ENCODE results near the gene CLEC20A. TPM values are rescaled to one million over a fixed set of nuclear protein-coding genes. Genes with fewer than 3 reads are reported as not detected.

The CLEC20A gene
- total RNA-seq, 1 donor from 2014 or later = not detected

GRCh38 chr1:178541379-178541778, 44.6 kb upstream of the CLEC20A start:
- peaks cover 53% of the 10 kb centered on the region for H3K4me1 Mint-ChIP-seq (ENCODE audit: low read depth)
- DNase-seq (ENCODE audit: low spot score) = no peak
- peak overlapping the region; percentile 91 for H3K4me3 Mint-ChIP-seq (ENCODE audit: unreplicated experiment)
- no peaks in the 10 kb centered on the region for H3K27me3 Mint-ChIP-seq (ENCODE audit: low read depth)
- no peaks in the 10 kb centered on the region for H3K36me3 Mint-ChIP-seq (ENCODE audit: low read depth)
- no peaks in the 10 kb centered on the region for H3K9me3 Mint-ChIP-seq (ENCODE audit: low read depth)
- no peak overlapping the region for H3K27ac Mint-ChIP-seq (ENCODE audit: unreplicated experiment)
- TF ChIP-seq, protein P1, sequence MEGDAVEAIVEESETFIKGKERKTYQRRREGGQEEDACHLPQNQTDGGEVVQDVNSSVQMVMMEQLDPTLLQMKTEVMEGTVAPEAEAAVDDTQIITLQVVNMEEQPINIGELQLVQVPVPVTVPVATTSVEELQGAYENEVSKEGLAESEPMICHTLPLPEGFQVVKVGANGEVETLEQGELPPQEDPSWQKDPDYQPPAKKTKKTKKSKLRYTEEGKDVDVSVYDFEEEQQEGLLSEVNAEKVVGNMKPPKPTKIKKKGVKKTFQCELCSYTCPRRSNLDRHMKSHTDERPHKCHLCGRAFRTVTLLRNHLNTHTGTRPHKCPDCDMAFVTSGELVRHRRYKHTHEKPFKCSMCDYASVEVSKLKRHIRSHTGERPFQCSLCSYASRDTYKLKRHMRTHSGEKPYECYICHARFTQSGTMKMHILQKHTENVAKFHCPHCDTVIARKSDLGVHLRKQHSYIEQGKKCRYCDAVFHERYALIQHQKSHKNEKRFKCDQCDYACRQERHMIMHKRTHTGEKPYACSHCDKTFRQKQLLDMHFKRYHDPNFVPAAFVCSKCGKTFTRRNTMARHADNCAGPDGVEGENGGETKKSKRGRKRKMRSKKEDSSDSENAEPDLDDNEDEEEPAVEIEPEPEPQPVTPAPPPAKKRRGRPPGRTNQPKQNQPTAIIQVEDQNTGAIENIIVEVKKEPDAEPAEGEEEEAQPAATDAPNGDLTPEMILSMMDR (IDR thresholded peaks at IDR 0.05) = no peak

GRCh38 chr1:178540646-178541045, 43.9 kb upstream of the CLEC20A start:
- Mint-ChIP-seq H3K36me3 (ENCODE audit: low read depth) (no peaks in the 10 kb centered on the region), H3K27ac (ENCODE audit: unreplicated experiment) (peak overlapping the region; percentile 79), H3K4me1 (ENCODE audit: low read depth) (peaks cover 53% of the 10 kb centered on the region), H3K9me3 (ENCODE audit: low read depth) (no peaks in the 10 kb centered on the region), H3K27me3 (ENCODE audit: low read depth) (no peaks in the 10 kb centered on the region), H3K4me3 (ENCODE audit: unreplicated experiment) (no peak overlapping the region)
- TF ChIP-seq, protein P1 (IDR thresholded peaks at IDR 0.05) = no peak
- DNase-seq (ENCODE audit: low spot score) = no peak

- Mint-ChIP-seq H3K9me3 (ENCODE audit: low read depth) (no peaks in the 10 kb centered on the region), H3K27me3 (ENCODE audit: low read depth) (no peaks in the 10 kb centered on the region), H3K27ac (ENCODE audit: unreplicated experiment) (peak overlapping the region; percentile 14), H3K36me3 (ENCODE audit: low read depth) (no peaks in the 10 kb centered on the region), H3K4me1 (ENCODE audit: low read depth) (peaks cover 53% of the 10 kb centered on the region), H3K4me3 (ENCODE audit: unreplicated experiment) (no peak overlapping the region)
- no peak for DNase-seq (ENCODE audit: low spot score)
- TF ChIP-seq, protein P1 (IDR thresholded peaks at IDR 0.05) = no peak
Observed at GRCh38 chr1:178540204-178540603, 43.4 kb upstream of the CLEC20A start.

GRCh38 chr1:178539291-178539690, 42.5 kb upstream of the CLEC20A start:
- Mint-ChIP-seq H3K27ac (ENCODE audit: unreplicated experiment) (peak overlapping the region; percentile 92), H3K9me3 (ENCODE audit: low read depth) (no peaks in the 10 kb centered on the region), H3K27me3 (ENCODE audit: low read depth) (no peaks in the 10 kb centered on the region), H3K36me3 (ENCODE audit: low read depth) (no peaks in the 10 kb centered on the region), H3K4me3 (ENCODE audit: unreplicated experiment) (no peak overlapping the region), H3K4me1 (ENCODE audit: low read depth) (peaks cover 53% of the 10 kb centered on the region)
- DNase-seq (ENCODE audit: low spot score) = no peak
- TF ChIP-seq, protein P1 (IDR thresholded peaks at IDR 0.05) = no peak

DNA sequence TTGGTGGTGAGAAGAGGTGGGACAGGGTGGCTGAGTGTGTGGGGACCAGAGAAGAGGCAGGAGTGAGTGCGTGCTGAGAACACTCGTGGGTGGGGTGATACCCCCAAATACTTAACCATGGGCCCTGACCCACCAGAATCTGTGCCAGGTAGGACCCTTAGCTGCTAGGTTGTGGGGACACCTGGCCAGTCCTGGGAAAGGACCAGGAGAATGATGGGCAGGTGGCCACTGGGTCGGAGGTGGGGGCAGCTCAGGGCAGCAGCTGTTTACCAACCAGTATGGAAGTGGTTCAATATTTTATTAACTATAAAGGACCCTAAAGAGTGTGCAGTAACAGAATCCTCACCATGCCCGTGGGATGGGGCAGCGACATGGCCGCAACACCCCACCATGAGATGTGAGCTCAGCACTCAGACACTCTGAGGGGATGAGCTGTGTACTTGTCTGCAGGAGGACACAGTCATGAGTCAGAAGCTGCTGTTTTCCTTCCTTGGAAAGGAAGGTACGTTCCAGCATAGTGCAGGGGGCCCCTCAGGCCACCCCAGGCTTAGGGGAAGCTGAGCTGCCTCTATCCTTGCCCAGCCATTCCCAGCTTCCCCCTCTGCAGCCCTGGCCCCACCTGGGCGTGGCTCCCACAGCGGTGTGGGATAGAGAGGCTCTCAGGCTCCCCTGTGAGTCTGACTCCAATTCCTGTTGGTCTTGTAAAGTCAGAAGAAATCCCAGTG, 41.6 kb upstream of the CLEC20A start:
- H3K27ac Mint-ChIP-seq (ENCODE audit: unreplicated experiment) = peak overlapping the region; percentile 92
- TF ChIP-seq, protein P1 (IDR thresholded peaks at IDR 0.05) = no peak
- peaks cover 51% of the 10 kb centered on the region for H3K4me1 Mint-ChIP-seq (ENCODE audit: low read depth)
- H3K9me3 Mint-ChIP-seq (ENCODE audit: low read depth) = no peaks in the 10 kb centered on the region
- H3K27me3 Mint-ChIP-seq (ENCODE audit: low read depth) = no peaks in the 10 kb centered on the region
- DNase-seq (ENCODE audit: low spot score) = no peak
- no peaks in the 10 kb centered on the region for H3K36me3 Mint-ChIP-seq (ENCODE audit: low read depth)
- no peak overlapping the region for H3K4me3 Mint-ChIP-seq (ENCODE audit: unreplicated experiment)
